Esophagus muscularis mucosa (tissue), 4 donors: ENCODE results near the gene ZFP37. TPM values are rescaled to one million over a fixed set of nuclear protein-coding genes. Genes with fewer than 3 reads are reported as not detected.
"Not testable (repeated sequence)": the region's sequence is repeated elsewhere in the genome, so short reads cannot be mapped to it uniquely, and the experiment has no call there.

Experiments used
- DNase-seq: peaks from one replicate; pipeline ENCODE4 v3.0.0-alpha.2; 2017; ENCODE audit errors: extremely low spot score
- H3K27ac ChIP-seq, 4 donors: fragments of 200-600 bp; sonication (generic); replicated peaks in 1 of 4; 1 replicate in 3 of 4; 2 replicates in 1 of 4; pipeline ENCODE4 v1.5.1; 2016 to 2019; ENCODE audit warnings: mild to moderate bottlenecking in 1 of 4
- H3K27me3 ChIP-seq, 4 donors: fragments of 200-600 bp; sonication (generic); one replicate each; pipeline versions ENCODE4 v1.5.1 to v1.6.0; 2016 to 2019
- H3K36me3 ChIP-seq, 4 donors: fragments of 200-600 bp; sonication (generic); one replicate each; pipeline ENCODE4 v1.5.1; 2016 to 2019
- H3K4me1 ChIP-seq, 4 donors: fragments of 200-600 bp; sonication (generic); one replicate each; pipeline ENCODE4 v1.5.1; 2016 to 2019
- H3K4me3 ChIP-seq, 4 donors: fragments of 200-600 bp; sonication (generic); 1 replicate in 2 of 4; 2 replicates in 2 of 4; pipeline ENCODE4 v1.5.1; 2016 to 2019; ENCODE audit warnings: mild to moderate bottlenecking in 4 of 4, moderate library complexity in 1 of 4
- H3K9me3 ChIP-seq, 4 donors: fragments of 200-600 bp; sonication (generic); 1 replicate in 3 of 4; 2 replicates in 1 of 4; pipeline ENCODE4 v1.5.1; 2016 to 2019
- CTCF ChIP-seq, 3 experiments: fragments of 200-600 bp in 2 of 3; fragments of 450-650 bp in 1 of 3; sonication (generic) in 2 of 3; IDR thresholded peaks; one replicate each; pipeline ENCODE4 v1.5.1; 2017 to 2019; ENCODE audit warnings: antibody characterized with exemption in 3 of 3, mild to moderate bottlenecking in 2 of 3, moderate library complexity in 1 of 3
- EP300 ChIP-seq: sonication (generic); formaldehyde crosslinking; IDR thresholded peaks from one replicate; pipeline ENCODE4 v1.6.1; 2017; ENCODE audit warnings: antibody characterized with exemption
- POLR2A ChIP-seq: fragments of 450-650 bp; IDR thresholded peaks from one replicate; pipeline ENCODE4 v1.6.1; 2017; ENCODE audit warnings: antibody characterized with exemption, moderate library complexity, mild to moderate bottlenecking, low read depth
- POLR2AphosphoS5 ChIP-seq, 2 donors: sonication (generic); formaldehyde crosslinking; IDR thresholded peaks; one replicate each; pipeline ENCODE4 v1.6.1; 2017; ENCODE audit warnings: antibody characterized with exemption in 2 of 2
- WGBS: methylation state at CpG from one replicate; pipeline ENCODE4 v1.1.5; 2018; 5-methylcytosine and 5-hydroxymethylcytosine counted together
- intact Hi-C: fragments of 100-400 bp; cut with DNase I; formaldehyde crosslinking; loops from one replicate; pipeline ENCODE4 v1.15.1; 2023
- total RNA-seq, 4 donors: library from RNA; depleted of rRNA; stranded (reverse); fragments of >200 nt; gene quantifications; one replicate each; pipeline versions ENCODE4 v1.1.0 to v1.2.1, GENCODE V29; 2016

Gene ZFP37
- total RNA-seq, 4 donors from 2014 or later = 2.1 to 3.2 (median 2.4) TPM

DNA sequence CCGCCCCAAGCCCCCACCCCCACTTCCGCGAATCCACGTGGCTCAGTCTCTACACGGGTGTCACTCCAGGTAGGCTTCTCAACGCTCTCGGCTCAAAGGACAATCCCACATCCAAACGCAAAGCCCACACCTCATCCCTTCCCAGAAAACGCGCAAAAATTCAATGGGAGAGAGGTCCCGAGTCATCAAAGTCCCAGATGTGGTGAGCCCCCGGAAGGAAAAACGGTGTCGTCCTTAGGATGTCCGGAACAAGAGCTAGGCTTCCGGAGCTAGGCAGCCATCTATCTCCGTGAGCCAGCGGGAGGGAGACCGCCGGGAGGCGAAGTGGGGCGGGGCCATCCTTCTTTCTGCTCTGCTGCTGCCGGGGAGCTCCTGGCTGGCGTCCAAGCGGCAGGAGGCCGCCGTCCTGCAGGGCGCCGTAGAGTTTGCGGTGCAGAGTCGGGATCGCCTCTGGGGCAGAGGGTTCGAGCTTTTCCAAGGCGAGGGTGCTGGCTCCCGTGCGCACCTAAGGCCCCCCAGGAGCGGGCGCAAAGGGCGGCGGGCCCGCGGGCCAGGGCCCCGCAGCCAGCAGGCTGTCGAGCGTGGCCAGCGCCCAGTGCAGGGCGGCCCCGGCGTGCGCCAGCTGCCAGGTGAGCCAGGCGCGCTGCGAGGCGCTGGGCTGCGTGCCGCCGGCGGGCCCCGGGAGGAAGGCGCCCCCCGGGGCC, 3.2 kb upstream of the ZFP37 start:
- H3K27ac ChIP-seq, intact Hi-C loops, H3K36me3 ChIP-seq, DNase-seq: not testable (repeated sequence)
- H3K9me3 ChIP-seq = peaks cover 0 to 45% (median 32%) of the 10 kb centered on the region in 4 donors
- H3K27me3 ChIP-seq = peaks cover 3 to 42% (median 18%) of the 10 kb centered on the region in 4 donors
- peaks cover 0 to 18% (median 7%) of the 10 kb centered on the region in 4 donors for H3K4me1 ChIP-seq
- WGBS = 13% methylated on average over 32 of the region's 61 CpGs
- peak overlapping the region in 1 of 4 donors; percentile 14 for H3K4me3 ChIP-seq

DNA sequence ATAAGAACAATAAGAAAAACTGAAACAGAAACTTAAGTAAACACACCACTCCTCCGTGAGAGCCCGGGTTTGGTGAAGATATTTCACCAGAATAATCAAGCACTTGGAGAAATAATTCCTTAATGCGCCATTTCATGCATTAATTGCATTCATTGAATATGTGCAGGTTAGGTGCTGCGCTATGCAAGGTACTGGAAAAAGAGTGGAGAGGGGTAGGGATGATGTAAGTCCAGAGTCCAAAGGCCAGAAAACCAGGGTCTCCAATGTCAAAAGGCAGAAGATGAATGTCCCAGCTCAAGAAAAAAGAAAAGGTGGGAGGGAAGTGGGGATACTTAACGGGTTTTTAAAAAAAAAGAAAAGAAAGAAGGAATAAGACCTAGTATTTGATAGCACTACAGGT, 669 bp upstream of the ZFP37 start:
- H3K4me3 ChIP-seq = peak overlapping the region; percentile 60 to 79 (median 72)
- WGBS = 51% methylated on average over 5 of the region's 5 CpGs
- H3K36me3 ChIP-seq = peaks cover 0 to 4% (median under 1%) of the 10 kb centered on the region in 4 donors
- intact Hi-C loops = no loop called here
- TF ChIP-seq EP300 (no peak), POLR2AphosphoS5 (IDR thresholded peaks at IDR 0.05) (no peak), CTCF (IDR thresholded peaks at IDR 0.05) (no peak), POLR2A (no peak)
- peaks cover 3 to 32% (median 13%) of the 10 kb centered on the region in 4 donors for H3K27me3 ChIP-seq
- H3K4me1 ChIP-seq = peaks cover 0 to 18% (median 7%) of the 10 kb centered on the region in 4 donors
- peaks cover 0 to 65% (median 50%) of the 10 kb centered on the region in 4 donors for H3K9me3 ChIP-seq
- DNase-seq = no peak
- H3K27ac ChIP-seq = peak overlapping the region; percentile 65 to 83 (median 78)

DNA sequence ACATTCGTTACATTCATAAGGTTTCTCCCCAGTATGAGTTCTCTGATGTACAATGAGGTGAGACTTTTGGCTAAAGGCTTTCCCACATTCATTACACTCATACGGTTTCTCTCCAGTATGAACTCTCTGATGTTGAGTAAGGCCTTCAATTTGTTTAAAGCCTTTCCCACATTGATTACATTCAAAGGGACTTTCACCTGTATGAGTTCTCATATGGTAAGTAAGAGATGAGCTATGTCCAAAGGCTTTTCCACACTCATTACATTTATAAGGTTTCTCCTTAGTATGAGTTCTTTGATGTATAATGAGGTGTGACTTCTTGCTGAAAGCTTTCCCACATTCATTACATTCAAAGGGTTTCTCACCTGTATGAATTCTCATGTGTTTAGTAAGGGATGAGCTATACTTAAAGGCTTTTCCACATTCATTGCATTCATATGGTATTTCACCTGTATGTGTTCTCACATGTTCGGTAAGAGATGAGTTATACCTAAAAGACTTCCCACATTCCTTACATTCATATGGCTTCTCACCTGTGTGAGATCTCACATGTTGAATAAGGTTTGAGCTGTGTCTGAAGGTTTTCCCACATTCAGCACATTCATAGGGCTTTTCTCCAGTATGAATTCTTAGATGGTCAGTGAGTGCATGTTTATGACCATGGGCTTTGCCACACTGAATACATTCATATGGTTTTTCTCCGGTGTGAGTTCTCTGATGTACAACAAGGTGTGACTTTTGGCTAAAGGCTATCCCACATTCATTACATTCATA, 13.5 kb downstream of the ZFP37 start:
- 98% methylated on average over 4 of the region's 4 CpGs for WGBS
- no peaks in the 10 kb centered on the region for H3K27me3 ChIP-seq
- DNase-seq = no peak
- H3K9me3 ChIP-seq = peaks cover 43 to 99% (median 99%) of the 10 kb centered on the region in 4 donors
- no peak for TF ChIP-seq POLR2A
- no peak for TF ChIP-seq CTCF (IDR thresholded peaks at IDR 0.05)
- no peak for TF ChIP-seq POLR2AphosphoS5 (IDR thresholded peaks at IDR 0.05)
- no peak for TF ChIP-seq EP300
- no peak overlapping the region for H3K27ac ChIP-seq
- H3K36me3 ChIP-seq = peaks cover 47 to 52% (median 50%) of the 10 kb centered on the region in 4 donors
- no peaks in the 10 kb centered on the region for H3K4me1 ChIP-seq
- intact Hi-C loops = no loop called here
- no peak overlapping the region for H3K4me3 ChIP-seq

DNA sequence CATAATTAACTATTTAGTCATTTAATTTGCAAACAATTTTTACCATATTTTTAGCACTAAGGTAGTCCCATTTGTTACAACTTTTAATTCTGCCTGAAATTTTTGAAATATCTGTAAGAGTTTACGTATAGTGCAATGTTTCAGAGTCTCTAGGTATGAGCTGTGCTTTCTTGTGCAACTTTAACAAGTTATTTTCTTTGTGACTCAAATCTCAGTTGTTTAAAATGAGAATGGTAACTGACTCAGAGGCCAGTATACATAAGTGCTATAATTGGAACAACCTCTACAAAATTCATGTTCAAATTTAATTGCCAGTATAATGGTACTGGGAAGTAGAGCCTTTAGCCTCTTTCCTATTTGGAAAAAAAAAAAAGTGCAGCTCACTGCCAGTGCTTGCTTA, 30.3 kb downstream of the ZFP37 start:
- Histone ChIP-seq H3K36me3 (peaks cover 0 to 3% (median 1%) of the 10 kb centered on the region in 4 donors), H3K27ac (no peak overlapping the region), H3K4me1 (no peaks in the 10 kb centered on the region), H3K9me3 (peaks cover 0 to 82% (median 74%) of the 10 kb centered on the region in 4 donors), H3K27me3 (no peaks in the 10 kb centered on the region), H3K4me3 (no peak overlapping the region)
- intact Hi-C loops = no loop called here
- DNase-seq = no peak
- TF ChIP-seq POLR2A (no peak), POLR2AphosphoS5 (IDR thresholded peaks at IDR 0.05) (no peak)
- 86% methylated on average over 1 of the region's 1 CpG for WGBS

- H3K9me3 ChIP-seq = peaks cover 0 to 85% (median 38%) of the 10 kb centered on the region in 4 donors
- no CpG with 5 or more reads among the region's 3 CpGs for WGBS
- no peak for DNase-seq
- H3K27me3 ChIP-seq = no peaks in the 10 kb centered on the region
- no peaks in the 10 kb centered on the region for H3K4me1 ChIP-seq
- H3K4me3 ChIP-seq = no peak overlapping the region
- H3K27ac ChIP-seq = no peak overlapping the region
- no peaks in the 10 kb centered on the region for H3K36me3 ChIP-seq
- intact Hi-C loops = no loop called here
- TF ChIP-seq CTCF (IDR thresholded peaks at IDR 0.05) = no peak
- TF ChIP-seq EP300 = no peak
- TF ChIP-seq POLR2A = no peak
- no peak for TF ChIP-seq POLR2AphosphoS5 (IDR thresholded peaks at IDR 0.05)
Observed at GRCh38 chr9:113018247-113018646, 38.3 kb downstream of the ZFP37 start.
